ENCODE results near the gene TPRA1.

TPRA1 gene

DNA sequence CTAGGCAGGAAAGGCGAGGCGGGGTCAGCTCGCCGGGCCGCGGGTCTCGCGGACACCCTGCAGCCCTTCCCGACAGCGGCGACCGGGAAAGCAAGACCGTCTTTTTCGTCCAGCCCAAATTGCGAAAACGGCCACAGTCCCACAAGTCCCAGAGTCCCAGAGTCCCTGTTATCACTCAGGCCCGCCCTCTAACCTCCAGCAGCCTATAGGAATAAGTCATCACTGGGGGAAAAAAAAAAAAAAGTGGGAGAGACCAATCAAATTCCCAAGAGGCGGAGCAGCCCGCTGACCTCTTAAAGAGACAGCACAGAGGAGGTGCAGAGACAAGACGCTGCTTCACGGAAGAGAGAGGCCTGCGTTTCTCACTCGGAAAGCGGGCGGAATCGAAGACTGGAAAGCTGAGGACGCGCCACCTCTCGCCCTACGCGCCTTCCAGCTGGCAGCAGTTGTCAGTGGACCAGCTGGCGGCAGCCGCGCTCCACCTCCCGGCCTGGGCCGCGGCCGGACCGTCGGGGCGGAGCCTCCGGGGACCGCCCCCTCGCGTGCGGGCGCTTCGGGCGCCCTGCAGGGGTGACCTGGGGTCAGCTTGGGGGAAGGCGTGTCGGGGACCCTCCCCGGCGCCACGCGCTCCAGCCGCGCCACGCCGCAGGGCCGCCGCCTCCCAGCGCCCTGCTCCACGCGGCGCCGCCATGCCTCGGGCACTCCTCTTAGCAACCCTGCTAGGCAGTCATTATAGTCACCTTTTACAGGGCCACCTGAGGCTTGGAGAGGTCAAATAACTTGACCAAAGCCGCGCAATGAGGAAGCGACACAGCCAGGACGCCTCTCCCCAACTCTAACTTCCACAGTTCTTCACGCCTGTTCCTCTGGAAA, at the start of gene TPRA1:
Gene TPRA1, minus strand, starts transcription at position 141 of the 873 bp plus-strand sequence. CDS start 10,587 bp downstream, outside the sequence.
- DNase-seq (ENCODE audit: low read depth, low spot score): peak; percentile 83

- DNase-seq (ENCODE audit: low read depth, low spot score): no peak
Observed at GRCh38 chr3:127640042-127640355, 49.5 kb upstream of the TPRA1 start.

- no peak for DNase-seq (ENCODE audit: low read depth, low spot score)
Observed at GRCh38 chr3:127639173-127640041, 48.9 kb upstream of the TPRA1 start.

DNA sequence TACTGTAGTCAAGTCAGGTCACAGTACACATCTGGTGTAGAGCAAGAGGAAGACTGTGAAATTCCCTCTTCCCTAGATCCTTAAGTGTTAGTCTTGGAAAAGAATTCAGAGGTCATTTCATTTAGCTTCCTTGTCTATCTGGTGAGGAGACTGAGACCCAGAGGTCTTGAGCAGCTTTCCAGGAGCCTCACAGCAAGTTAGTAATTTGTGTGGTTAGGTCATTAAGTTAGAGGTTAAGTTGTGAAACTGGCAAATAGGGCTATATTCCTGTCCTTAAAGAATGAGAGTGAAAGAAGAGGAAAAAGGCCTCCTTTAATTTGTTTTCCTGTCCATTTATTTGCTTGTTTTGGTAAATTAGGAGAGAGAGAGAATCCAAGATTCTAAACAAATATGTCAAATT, 47.4 kb upstream of the TPRA1 start:
- DNase-seq (ENCODE audit: low read depth, low spot score): no peak

GRCh38 chr3:127637546-127637945, 47.0 kb upstream of the TPRA1 start:
- no peak for DNase-seq (ENCODE audit: low read depth, low spot score)

- no peak for DNase-seq (ENCODE audit: low read depth, low spot score)
Observed at GRCh38 chr3:127634653-127635052, 44.1 kb upstream of the TPRA1 start.

DNA sequence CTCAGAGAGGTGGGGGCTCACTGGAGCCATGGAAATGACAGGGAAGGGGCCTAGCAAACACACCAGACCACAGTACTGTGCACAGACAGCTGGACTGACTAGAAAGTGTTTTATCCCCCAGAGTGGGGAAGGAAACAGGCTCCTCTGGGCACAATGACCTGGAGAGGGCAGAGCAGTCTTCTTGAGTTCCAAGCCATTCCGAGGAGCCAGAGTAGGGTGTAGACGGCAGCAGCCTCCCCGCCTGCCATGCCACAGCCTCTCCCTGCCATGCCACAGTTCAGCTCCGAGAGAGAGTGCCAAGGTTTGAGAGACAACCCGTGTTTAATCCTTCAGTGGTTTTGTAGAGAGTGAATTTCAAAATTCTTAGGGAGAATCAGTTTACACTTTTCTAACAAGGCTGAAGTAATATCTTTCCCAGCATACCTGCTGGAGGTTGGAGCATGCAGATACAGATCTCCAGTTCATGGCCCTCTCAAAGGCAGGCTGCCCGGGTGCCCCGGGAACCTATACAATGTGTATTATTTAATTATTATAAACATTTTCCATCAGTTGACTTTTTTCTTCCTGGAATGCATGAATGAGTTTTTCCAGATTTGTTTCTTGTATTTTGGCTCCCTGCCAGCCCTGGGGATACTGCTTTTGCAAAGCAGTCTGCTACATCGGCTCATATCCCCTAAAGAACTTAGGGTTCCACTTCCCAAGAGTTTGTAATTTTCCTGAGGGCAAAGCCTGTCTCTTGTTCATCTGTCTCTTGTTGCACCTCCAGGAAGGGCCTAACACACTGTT, 41.7 kb upstream of the TPRA1 start:
- no peak for DNase-seq (ENCODE audit: low read depth, low spot score)

DNA sequence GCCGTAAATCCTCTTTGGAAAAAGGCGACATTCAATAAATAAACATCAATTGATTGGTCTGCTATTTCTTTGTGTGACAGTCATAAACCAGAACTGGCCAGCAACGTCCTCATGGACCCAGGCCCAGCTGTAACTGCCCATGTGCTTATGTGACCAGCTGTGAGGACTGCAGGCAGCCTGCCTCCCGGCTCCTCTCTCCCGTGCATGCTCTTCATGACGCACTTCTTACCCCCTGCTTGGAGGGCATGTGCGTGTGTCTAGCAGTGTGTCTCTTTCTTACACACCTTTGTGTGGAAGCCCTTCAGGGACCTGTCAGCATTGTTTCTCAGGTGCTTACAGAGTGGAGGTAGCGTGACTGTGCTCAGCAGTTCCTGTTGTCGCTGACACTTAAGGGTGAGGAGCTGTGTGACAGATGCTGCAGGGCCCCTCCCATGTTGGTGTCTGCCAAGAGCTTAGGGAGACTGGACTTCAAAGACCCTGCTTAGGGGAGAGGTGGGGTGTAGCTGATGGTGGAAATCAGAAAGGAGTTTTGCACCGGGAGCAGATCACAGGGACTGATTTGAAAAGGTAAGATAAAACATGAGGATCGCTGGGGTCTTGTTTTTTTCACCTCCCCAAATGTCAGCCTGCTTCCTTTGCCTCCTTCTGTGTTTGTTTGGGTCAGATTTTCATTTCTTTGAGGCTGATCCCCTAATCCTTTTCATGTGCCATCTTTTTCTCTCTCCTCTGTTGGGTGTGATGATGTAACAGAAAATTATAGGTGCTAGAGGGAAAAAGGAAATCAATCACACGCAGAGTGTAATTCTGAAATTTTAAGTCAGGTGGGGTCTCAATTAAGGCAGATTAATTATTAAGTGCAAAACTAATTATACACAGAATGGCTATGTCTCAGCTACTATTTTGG, 40.5 kb upstream of the TPRA1 start:
- DNase-seq (ENCODE audit: low read depth, low spot score): no peak

DNA sequence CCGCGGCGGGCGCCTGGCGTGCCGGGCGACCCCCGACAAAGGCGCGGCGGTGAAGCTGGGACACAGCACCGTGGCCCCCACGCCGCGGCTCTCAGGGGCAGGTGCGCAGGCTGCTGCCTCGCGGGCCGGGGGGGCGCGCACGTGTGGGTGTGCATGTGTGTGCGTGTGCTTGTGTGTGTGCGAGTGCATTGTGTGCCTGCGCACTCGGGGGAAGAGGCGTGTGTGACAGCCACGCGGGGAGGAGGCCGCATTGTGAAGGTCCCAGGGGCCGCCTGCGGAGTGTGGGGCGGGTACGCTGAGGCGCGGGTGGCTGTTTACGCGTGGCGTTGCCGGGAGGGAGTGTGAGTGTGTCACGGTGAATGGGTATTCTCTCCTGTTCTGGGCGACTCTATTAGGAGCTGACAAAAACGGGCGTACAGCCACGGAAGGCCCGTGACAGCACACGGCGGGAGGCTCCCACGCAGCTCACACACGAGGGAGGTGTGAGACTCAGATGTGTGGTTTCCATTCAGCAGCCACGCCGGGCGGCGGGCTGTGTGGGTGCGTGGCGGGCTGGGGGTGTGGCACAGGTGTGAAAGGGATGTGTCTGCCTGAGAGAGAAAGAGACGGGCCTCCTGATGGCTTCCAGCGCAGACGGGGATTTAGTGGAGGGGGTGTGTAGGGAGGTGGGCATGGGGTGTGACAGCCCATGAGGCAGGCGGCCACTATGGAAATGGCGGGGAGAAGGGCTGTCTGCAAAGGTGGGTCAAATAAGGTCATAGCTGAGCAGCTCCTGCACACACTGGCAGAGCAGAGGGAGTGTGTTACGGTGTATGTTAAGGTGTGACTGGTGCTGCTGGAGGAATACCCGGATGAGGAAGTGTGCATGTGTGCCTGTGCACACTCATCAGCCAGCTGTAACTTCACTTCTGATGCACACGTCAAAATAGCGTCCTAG, 39.2 kb upstream of the TPRA1 start:
- no peak for DNase-seq (ENCODE audit: low read depth, low spot score)

GRCh38 chr3:127628788-127629466, 38.4 kb upstream of the TPRA1 start, which contains the start of gene PODXL2:
Gene PODXL2, plus strand, starts transcription at chr3:127629185. Its CDS starts 35 bp downstream, at chr3:127629220.
- DNase-seq (ENCODE audit: low read depth, low spot score): no peak

DNA sequence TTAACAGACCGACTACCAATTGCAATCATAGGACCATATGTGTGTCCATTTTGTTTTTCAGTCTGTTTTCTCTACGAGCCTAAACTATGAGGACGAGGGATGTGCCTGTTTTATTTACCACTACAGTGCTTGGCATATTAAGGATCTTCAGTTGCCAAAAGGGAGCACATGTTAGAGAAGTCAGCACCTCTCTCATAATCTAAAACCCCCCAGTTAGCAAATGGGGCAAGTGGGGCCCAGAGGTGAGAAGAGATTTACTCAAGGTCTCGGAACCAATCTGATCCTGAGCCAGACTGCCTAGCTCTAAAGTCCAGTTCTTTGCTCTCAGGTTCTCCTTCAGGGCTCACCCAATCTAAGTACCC, 37.9 kb upstream of the TPRA1 start:
- DNase-seq (ENCODE audit: low read depth, low spot score): no peak

DNA sequence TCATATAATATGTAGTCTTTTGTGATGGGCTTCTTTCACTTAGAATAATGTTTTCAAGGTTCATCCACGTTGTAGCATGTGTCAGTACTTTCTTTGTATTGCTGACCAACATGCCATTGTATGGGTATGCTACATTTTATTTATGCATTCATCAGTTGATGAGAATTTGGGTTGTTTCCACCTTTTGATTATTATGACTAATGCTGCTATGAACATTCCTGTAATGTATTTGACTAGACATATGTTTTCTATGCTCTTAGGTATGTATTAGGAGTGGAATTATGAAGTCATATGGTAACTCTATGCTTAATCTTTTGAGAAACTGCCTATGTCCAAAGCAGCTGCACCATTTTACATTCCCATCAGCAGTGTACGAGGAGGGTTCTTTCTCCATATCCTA, 35.3 kb upstream of the TPRA1 start:
- no peak for DNase-seq (ENCODE audit: low read depth, low spot score)

GRCh38 chr3:127624063-127624462, 33.5 kb upstream of the TPRA1 start:
- no peak for DNase-seq (ENCODE audit: low read depth, low spot score)

GRCh38 chr3:127622772-127623576, 32.4 kb upstream of the TPRA1 start:
- DNase-seq (ENCODE audit: low read depth, low spot score): no peak

GRCh38 chr3:127622031-127622430, 31.5 kb upstream of the TPRA1 start:
- DNase-seq (ENCODE audit: low read depth, low spot score): no peak

GRCh38 chr3:127620637-127621375, 30.3 kb upstream of the TPRA1 start:
- DNase-seq (ENCODE audit: low read depth, low spot score): no peak

DNA sequence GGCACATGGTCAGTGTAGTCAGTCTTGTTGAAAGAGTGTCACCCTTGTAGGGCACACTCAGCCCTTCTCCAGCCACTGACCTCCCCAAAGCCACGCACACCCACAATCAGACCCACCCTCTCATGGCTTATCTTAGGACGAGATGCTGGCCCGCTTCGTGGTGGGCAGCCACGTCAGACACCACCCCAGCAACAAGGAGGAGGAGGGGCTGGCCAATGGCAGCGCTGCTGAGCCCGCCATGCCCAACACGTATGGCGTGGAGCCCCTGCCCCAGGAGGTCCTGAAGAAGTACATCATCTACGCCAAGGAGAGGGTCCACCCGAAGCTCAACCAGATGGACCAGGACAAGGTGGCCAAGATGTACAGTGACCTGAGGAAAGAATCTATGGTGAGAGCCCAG, 28.4 kb upstream of the TPRA1 start:
- DNase-seq (ENCODE audit: low read depth, low spot score): no peak

Measured in brain pericyte (primary cell).